ENCODE data around the gene EXOC6B. TPM values are rescaled to one million over a fixed set of nuclear protein-coding genes. Genes with fewer than 3 reads are reported as not detected.

EXOC6B gene
- total RNA-seq, 1 donor from 2014 or later, result 32.4 TPM

GRCh38 chr2:72483346-72483745 lies 342.5 kb downstream of the EXOC6B start:
- TF ChIP-seq CTCF (IDR thresholded peaks at IDR 0.05), result no peak
- Histone ChIP-seq H3K9me3 (no peaks in the 10 kb centered on the region), H3K4me3 (no peak overlapping the region), H3K36me3 (peaks cover 9 to 28% of the 10 kb centered on the region in 2 donors), H3K27me3 (no peaks in the 10 kb centered on the region), H3K27ac (no peak overlapping the region), H3K4me1 (no peaks in the 10 kb centered on the region)
- DNase-seq (ENCODE audit: low spot score in 2 of 2), result no peak
- intact Hi-C loops (cut with DNase I), result no loop called here

- no peak for TF ChIP-seq CTCF (IDR thresholded peaks at IDR 0.05)
- Histone ChIP-seq H3K27me3 (no peaks in the 10 kb centered on the region), H3K27ac (no peak overlapping the region), H3K4me3 (no peak overlapping the region), H3K9me3 (peaks cover 0 to 25% of the 10 kb centered on the region in 2 donors), H3K4me1 (no peaks in the 10 kb centered on the region), H3K36me3 (peaks cover under 1 to 40% of the 10 kb centered on the region in 2 donors)
- intact Hi-C loops (cut with DNase I), result no loop called here
- no peak for DNase-seq (ENCODE audit: low spot score in 2 of 2)
These were observed 350.6 kb downstream of the EXOC6B start for GRCh38 chr2:72475246-72475645.

GRCh38 chr2:72457801-72458516 lies 367.9 kb downstream of the EXOC6B start:
- H3K36me3 ChIP-seq, result peaks cover 0 to 7% of the 10 kb centered on the region in 2 donors
- no peak for DNase-seq (ENCODE audit: low spot score in 2 of 2)
- no peak for TF ChIP-seq CTCF (IDR thresholded peaks at IDR 0.05)
- H3K4me1 ChIP-seq, result no peaks in the 10 kb centered on the region
- intact Hi-C loops (cut with DNase I), result no loop called here
- H3K4me3 ChIP-seq, result no peak overlapping the region
- no peaks in the 10 kb centered on the region for H3K27me3 ChIP-seq
- peaks cover 0 to 14% of the 10 kb centered on the region in 2 donors for H3K9me3 ChIP-seq
- no peak overlapping the region for H3K27ac ChIP-seq

- Histone ChIP-seq H3K27ac (no peak overlapping the region), H3K27me3 (no peaks in the 10 kb centered on the region), H3K4me3 (no peak overlapping the region), H3K4me1 (no peaks in the 10 kb centered on the region), H3K9me3 (no peaks in the 10 kb centered on the region), H3K36me3 (no peaks in the 10 kb centered on the region)
- TF ChIP-seq CTCF (IDR thresholded peaks at IDR 0.05), result no peak
- intact Hi-C loops (cut with DNase I), result no loop called here
- DNase-seq (ENCODE audit: low spot score in 2 of 2), result no peak
These were observed 371.6 kb downstream of the EXOC6B start for GRCh38 chr2:72454189-72454588.

GRCh38 chr2:72442270-72442669 lies 383.6 kb downstream of the EXOC6B start:
- no peaks in the 10 kb centered on the region for H3K27me3 ChIP-seq
- peaks cover 0 to 4% of the 10 kb centered on the region in 2 donors for H3K9me3 ChIP-seq
- no peak for DNase-seq (ENCODE audit: low spot score in 2 of 2)
- no peaks in the 10 kb centered on the region for H3K4me1 ChIP-seq
- H3K27ac ChIP-seq, result no peak overlapping the region
- peaks cover 0 to 3% of the 10 kb centered on the region in 2 donors for H3K36me3 ChIP-seq
- TF ChIP-seq CTCF (IDR thresholded peaks at IDR 0.05), result no peak
- intact Hi-C loops (cut with DNase I), result no loop called here
- no peak overlapping the region for H3K4me3 ChIP-seq
